Activated gamma-delta T cell (primary cell): ENCODE results near the gene ZNF616.
"Not testable (repeated sequence)": the region's sequence is repeated elsewhere in the genome, so short reads cannot be mapped to it uniquely, and the experiment has no call there.

Experiments
- DNase-seq: peaks from one replicate; lab custom pipeline; 2025; lab: John Stamatoyannopoulos, UW

The ZNF616 gene

DNA sequence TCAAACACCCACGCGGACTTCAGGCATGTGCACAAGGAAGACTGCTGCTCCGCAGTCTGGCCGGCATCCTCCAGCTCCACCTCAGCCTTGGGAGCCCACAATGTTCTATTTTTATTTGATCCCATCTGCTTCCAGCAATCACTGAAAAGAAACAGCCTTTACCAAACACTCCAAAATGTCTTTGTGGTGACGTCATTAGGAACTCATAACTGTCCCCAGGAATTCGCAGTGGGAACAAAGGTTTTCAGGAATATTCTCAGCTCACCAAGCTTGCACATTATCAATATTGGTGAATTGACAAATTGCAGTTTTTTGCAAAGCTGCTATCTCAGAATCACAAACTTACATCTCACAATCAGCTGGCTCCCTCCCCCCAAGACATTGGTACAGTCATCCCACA, 29.0 kb downstream of the ZNF616 start:
- DNase-seq, result no peak

DNA sequence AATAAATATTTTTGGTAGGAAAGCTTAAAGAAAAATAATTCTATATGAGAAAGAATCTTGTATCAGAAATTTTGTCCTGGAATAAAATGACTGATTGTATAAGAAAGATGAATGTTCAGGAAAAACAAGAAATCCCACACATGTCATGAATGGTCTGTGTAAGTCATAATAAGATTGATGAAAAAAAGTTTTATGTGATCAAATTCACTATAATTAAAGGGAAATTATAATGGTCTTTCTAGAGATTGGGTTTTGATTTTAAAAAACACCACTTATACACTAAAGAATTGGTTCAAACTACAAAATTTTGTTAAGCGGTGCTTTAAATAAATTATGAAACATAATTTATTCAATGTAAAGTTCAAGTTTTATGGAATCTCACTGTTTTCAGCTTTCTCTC, 37.0 kb downstream of the ZNF616 start:
- DNase-seq, result no peak

DNA sequence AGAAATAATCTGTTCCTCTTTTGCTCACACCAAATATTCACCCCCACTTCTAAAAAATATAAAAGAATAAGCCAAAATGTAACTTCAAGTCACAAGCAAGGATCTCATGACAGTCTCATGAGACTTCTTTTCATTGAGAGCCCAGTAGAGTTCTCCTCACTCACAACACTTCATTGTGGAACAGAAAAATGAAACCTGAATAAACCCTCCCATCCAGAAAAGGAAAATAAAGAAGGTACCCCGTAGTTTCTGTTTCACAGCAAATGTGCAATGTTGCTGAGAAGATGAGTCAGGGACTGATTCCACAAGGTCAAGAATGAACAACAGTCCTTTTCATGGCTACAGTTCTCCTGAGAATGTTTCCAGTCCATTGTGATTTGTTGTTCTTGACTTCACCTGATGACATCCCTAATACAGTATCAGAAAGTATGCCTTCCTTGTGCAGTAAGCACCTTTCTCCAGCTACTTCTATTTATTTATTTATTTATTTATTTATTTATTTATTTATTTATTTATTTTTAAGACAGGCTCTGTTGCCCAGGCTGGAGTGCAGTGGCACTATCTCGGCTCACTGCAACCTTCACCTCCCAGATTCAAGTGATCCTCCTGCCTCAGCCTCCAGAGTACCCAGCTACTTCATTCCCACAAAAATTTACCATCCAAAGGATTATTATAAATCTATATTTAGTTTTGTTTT, 37.7 kb downstream of the ZNF616 start:
- DNase-seq, result no peak

DNA sequence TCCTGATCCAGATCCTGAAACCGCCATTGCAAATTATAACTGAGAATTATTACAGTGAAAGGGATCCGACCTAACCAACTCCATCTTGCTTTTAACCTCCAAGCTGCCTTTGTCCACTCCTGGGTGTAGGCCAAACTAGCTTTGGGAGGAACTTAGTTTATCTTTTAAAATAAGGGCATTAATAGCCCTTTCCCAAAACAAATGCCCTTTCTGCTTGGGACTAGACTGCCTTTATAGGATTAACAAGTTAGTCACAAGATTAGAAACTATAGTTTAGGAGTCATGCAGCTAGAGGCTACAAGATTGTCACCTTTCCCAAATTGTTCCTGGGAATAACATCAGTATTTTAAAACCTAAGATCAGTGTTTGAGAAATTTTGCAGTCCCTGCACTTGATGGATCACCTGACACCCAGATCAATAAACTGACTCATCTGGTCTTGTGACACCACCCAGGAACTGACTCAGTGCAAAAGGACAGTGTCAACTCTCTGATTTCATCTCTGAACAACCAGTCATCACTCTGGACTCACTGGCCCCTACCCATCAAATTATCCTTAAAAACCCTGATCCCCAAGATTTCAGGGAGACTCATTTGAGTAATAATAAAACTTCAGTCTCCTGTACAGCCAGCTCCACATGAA, 40.1 kb downstream of the ZNF616 start:
- DNase-seq, result no peak

DNA sequence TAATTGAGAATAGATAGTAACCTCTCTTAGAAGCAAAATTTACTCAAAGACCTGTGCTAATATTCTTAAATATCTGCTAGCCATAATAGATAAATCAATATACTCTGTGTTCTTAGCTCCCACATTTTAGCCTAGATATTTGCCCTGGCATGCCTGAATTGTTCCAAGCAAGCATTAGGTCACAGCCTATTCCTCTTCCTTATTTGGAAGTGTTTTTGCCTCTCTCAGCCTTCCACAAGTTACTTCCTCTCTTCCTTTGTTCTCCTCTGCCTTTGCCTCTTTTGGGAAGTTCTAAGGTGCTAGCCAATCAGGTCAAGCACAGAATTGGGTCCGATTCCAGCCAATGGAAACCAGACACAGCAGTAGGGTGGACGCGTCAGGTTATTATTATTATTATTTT, 43.3 kb downstream of the ZNF616 start:
- DNase-seq, result not testable (repeated sequence)

DNA sequence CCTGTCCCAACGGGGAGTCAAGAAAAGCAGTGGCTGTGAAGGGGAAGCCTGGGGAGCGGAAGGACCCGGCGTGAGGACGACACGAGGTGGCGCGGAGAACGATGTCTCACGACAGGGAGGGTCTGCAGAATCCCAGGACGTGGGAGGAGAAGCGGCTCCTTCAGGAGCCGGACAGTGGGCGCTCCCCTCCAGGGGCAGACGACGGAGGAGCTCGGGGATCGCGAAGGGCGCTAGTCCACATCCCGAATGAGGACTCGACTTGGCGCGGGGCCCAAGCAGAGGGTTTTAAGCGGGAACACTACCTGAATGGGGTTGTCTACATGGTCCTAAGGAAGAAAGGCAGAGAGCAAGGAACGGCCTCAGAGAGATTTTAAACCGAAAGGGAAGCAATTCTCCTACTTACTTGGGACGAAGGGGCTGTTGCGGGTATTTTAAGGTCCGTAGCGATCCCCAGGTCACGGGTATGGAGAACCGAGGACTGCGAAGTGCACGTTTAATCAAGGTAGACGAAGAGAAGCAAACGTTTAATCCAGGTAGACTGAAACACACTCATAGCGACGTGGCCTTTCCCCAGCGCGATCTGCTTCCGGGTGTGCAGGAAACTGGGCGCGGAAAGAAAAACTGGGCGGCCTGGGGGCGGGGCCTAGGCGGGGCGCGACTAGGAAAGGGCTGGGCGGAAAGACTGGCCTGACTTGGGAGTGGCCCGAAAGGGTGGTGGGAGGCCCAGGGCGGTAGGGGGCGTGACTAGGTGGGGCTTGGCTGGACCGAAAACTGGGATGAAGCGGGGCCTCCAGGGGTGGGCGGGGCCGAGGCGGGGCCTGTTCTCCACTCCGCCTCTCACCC, 44.3 kb downstream of the ZNF616 start, which contains the start of gene ZNF841:
Gene ZNF841 (minus strand): TSS at position 594 of the 843 bp plus-strand sequence. CDS start 10,964 bp downstream, outside the sequence.
- peak; percentile 65 for DNase-seq

DNA sequence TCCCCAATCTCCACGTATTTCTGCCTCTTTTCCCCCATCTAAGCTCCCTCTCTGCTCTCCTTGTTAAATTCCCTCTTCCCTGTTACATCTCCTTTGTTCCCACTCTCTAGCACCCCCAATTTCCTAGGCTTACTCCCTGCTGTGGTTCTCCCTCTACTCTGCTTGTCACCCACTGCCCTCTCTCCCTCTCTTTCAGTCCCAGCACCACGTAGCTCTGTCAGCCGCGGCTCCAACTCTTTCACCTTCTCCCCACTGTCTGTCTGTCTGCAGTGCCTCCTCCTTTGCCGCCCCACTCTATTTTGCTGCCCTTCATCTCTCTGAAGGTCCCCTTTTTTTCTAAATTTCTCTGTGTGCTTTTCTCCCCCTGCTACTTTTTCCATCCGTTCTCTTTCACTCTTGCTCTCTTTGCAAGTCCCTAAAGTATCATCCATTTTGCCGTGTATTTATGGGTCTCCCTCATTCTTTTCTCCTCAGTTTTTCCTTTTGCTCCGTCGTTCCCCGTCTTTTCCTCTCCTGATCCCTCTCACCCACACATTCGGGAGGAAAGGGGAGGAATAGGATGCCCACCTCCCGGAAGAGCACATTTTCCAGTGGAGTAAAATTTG, 45.1 kb downstream of the ZNF616 start:
- DNase-seq, result no peak

DNA sequence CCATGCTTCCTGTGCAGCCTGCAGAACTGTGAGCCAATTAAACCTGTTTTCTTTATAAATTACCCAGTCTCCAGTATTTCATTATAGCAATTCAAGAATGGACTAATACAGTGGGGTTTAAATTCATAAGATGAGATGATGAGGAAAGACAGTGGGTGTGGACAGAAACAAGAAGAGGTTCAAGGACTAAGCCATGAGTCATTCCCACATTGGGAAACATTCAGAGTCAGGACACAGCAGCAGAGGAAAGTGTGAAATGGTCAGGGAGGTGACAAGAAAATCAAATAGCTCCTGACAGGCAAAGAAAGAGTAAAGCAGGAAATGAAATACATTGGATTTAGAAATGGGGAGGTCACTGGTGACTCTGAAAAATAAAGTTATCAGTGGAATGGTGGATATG, 53.3 kb downstream of the ZNF616 start:
- DNase-seq, result no peak

DNA sequence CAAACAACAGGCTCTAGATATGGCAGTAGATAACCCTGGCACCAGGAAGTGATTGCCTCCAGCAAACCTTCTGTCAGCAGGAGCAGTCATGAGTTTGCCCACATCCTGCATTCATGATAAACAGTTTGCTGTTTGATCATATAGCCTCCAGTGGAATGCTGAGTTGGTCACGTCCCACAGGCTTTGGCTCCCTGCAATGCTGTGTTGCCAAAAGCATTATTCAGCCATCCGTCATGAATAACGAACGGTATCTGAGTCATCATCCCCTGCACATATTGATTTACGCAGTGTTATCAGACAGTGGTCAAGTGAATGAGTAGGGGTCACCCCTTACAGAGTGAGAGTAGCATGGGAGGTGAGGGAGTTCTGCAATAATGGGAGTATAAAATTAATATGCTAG, 69.2 kb downstream of the ZNF616 start:
- DNase-seq, result no peak

DNA sequence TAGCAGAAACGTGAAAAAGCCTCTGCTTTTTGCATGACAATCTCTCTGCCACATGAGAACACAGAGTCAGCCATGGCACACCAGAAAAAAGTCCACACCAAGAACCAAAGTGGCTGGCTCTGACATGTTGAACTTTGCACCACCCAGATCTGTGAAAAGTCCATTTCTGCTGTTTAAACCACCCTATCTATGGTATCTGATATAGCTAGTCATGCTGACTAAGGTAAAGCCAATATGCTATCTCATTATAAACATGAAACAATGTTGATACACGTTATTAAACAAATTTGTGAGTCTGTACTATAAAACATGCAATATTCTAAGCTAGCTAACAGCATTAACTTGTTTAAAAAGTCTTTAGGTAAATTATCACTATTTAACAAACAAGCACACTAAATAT, 70.1 kb downstream of the ZNF616 start:
- DNase-seq, result no peak

DNA sequence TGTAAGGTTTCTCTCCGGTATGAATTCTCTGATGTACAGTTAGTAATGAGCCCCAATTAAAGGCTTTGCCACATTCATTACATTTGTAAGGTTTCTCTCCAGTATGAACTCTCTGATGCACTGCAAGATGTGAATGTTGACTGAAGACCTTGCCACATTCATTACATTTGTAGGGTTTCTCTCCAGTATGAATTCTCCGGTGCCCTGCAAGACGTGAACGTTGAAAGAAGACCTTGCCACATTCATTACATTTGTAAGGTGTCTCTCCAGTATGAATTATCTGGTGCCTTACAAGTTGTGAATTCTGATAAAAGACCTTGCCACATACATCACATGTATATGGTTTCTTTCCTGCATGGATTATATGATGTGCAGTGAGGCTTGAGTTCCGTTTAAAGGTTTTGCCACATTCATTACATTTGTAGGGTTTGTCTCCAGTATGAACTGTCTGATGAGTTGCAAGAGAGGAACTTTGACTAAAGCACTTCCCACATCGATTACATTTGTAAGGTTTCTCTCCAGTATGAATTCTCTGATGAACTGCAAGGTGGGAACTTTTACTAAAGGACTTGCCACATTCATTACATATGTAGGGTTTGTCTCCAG, 73.4 kb downstream of the ZNF616 start:
- DNase-seq, result no peak

DNA sequence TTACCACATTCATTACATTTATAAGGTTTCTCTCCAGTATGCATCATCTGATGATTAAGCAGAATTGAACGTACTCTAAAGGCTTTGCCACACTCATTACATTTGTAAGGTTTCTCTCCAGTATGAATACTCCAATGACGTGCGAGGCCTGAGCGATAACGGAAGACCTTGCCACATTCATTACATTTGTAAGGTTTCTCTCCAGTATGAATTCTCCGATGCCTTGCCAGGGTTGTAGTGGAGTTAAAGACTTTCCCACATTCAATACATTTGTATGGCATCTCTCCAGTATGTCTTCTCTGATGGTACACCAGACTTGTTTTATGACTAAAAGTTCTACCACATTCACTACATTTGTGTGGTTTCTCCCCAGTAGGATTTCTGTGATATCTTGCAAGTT, 74.3 kb downstream of the ZNF616 start:
- no peak for DNase-seq
